ENCODE data around the gene RPL27. TPM values are rescaled to one million over a fixed set of nuclear protein-coding genes. Genes with fewer than 3 reads are reported as not detected.

RPL27 gene
- total RNA-seq, 1 experiment from 2014 or later: 1,565 TPM

GRCh38 chr17:43003542-43004172 is 5.4 kb downstream of the RPL27 start:
- TF ChIP-seq, protein P1, sequence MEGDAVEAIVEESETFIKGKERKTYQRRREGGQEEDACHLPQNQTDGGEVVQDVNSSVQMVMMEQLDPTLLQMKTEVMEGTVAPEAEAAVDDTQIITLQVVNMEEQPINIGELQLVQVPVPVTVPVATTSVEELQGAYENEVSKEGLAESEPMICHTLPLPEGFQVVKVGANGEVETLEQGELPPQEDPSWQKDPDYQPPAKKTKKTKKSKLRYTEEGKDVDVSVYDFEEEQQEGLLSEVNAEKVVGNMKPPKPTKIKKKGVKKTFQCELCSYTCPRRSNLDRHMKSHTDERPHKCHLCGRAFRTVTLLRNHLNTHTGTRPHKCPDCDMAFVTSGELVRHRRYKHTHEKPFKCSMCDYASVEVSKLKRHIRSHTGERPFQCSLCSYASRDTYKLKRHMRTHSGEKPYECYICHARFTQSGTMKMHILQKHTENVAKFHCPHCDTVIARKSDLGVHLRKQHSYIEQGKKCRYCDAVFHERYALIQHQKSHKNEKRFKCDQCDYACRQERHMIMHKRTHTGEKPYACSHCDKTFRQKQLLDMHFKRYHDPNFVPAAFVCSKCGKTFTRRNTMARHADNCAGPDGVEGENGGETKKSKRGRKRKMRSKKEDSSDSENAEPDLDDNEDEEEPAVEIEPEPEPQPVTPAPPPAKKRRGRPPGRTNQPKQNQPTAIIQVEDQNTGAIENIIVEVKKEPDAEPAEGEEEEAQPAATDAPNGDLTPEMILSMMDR (IDR thresholded peaks at IDR 0.05; ENCODE audit: insufficient read depth in 1 of 2, low read depth in 1 of 2, low read length in 1 of 2, severe bottlenecking in 1 of 2, unreplicated experiment in 1 of 2): no peak
- Histone ChIP-seq H3K4me1 (peaks cover 8% of the 10 kb centered on the region), H3K9me3 (no peaks in the 10 kb centered on the region), H3K36me3 (ENCODE audit: control insufficient read depth, insufficient read depth, low read length) (peaks cover 3% of the 10 kb centered on the region; the same call in 1 of the 2 replicates), H3K27me3 (replicated peaks; ENCODE audit: control insufficient read depth, insufficient read depth, low read length) (no peaks in the 10 kb centered on the region), H3K4me3 (ENCODE audit: low read depth, low read length) (no peak overlapping the region)
- H3K27me3 Mint-ChIP-seq (ENCODE audit: insufficient read depth, unreplicated experiment): no peaks in the 10 kb centered on the region
- POLR2A ChIA-PET: no interaction called here
- intact Hi-C loops (cut with micrococcal nuclease; ENCODE audit: unreplicated experiment): no loop called here
- H3K4me1 Mint-ChIP-seq (ENCODE audit: low read depth, unreplicated experiment): no peaks in the 10 kb centered on the region
- peaks cover 73% of the 10 kb centered on the region for H3K36me3 Mint-ChIP-seq (ENCODE audit: insufficient read depth, unreplicated experiment)
- no peaks in the 10 kb centered on the region for H3K9me3 Mint-ChIP-seq (ENCODE audit: unreplicated experiment)
- no peak overlapping the region for H3K4me3 Mint-ChIP-seq (ENCODE audit: unreplicated experiment)
- no peak for DNase-seq
- peak overlapping the region; percentile 77 for H3K27ac Mint-ChIP-seq (ENCODE audit: unreplicated experiment)
- no TSS peak for BruUV-seq (replicated peaks)
- CTCF ChIA-PET: no interaction called here

GRCh38 chr17:43006639-43007551 is 8.7 kb downstream of the RPL27 start, which contains the start of gene IFI35:
Gene IFI35 (plus strand): TSS chr17:43006784. CDS start chr17:43006948, 164 bp downstream.
- H3K9me3 Mint-ChIP-seq (ENCODE audit: unreplicated experiment): no peaks in the 10 kb centered on the region
- H3K27ac Mint-ChIP-seq (ENCODE audit: unreplicated experiment): peak within 1 kb of the TSS; percentile 89
- H3K27me3 Mint-ChIP-seq (ENCODE audit: insufficient read depth, unreplicated experiment): no peaks in the 10 kb centered on the region
- peaks cover 41% of the 10 kb centered on the region for H3K36me3 Mint-ChIP-seq (ENCODE audit: insufficient read depth, unreplicated experiment)
- peak; percentile 87 to 89 for DNase-seq
- ChIA-PET CTCF (interaction anchor here (1.0 to 1.5 kb wide), 3 partner anchors 9 to 328 kb away, joined by 3 to 8 read pairs (median 4); partner anchors contain the start of gene RPL27), POLR2A (interaction anchor here (0.6 to 1.7 kb wide), 2 partner anchors 9 to 58 kb away, joined by 5 to 28 read pairs; partner anchors contain the start of gene RPL27)
- intact Hi-C loops (cut with micrococcal nuclease; ENCODE audit: unreplicated experiment): no loop called here
- peaks cover 18% of the 10 kb centered on the region for H3K4me1 ChIP-seq
- H3K27me3 ChIP-seq (replicated peaks; ENCODE audit: control insufficient read depth, insufficient read depth, low read length): no peaks in the 10 kb centered on the region
- H3K4me1 Mint-ChIP-seq (ENCODE audit: low read depth, unreplicated experiment): peaks cover 16% of the 10 kb centered on the region
- no peaks in the 10 kb centered on the region; the same call in 1 of the 2 replicates for H3K36me3 ChIP-seq (ENCODE audit: control insufficient read depth, insufficient read depth, low read length)
- H3K9me3 ChIP-seq: no peaks in the 10 kb centered on the region
- no TSS peak for BruUV-seq (replicated peaks)
- peak within 1 kb of the TSS; percentile 58 for H3K4me3 ChIP-seq (ENCODE audit: low read depth, low read length)
- TF ChIP-seq, protein P1 (IDR thresholded peaks at IDR 0.05; ENCODE audit: insufficient read depth in 1 of 2, low read depth in 1 of 2, low read length in 1 of 2, severe bottlenecking in 1 of 2, unreplicated experiment in 1 of 2): peak in 1 of 2 experiments; percentile 73
- peak within 1 kb of the TSS; percentile 76 for H3K4me3 Mint-ChIP-seq (ENCODE audit: unreplicated experiment)

DNA sequence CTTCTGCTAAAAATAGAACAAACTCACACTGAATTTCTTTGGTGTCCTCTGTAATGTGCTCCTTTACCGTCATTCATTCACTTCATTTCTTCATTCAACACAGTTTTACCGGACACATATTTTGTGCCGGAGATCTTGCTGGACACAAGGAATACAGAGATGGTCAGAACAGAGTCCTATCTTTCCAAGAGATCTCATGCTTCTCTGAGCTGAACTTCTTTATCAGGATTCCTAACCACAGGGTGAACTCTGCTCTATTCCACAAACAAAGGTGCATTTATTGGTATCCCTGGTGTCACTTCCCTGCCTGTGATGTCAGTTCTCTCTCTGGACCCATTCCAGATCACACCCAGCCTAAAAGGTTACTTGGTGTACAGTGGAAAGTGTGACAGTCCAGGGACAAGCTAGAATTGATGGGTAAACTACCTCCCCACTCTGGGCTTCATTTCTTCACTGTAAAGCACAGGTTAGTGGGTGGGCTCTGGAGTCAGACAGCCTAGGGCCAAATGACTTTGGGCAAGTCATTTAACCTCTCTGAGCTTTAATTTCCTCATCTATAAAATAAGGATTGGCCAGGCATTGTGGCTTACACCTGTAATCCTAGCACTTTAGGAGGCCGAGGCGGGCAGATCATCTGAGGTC is 12.6 kb downstream of the RPL27 start:
- Histone ChIP-seq H3K36me3 (ENCODE audit: control insufficient read depth, insufficient read depth, low read length) (no peaks in the 10 kb centered on the region; the same call in 1 of the 2 replicates), H3K4me1 (peaks cover 20% of the 10 kb centered on the region), H3K9me3 (no peaks in the 10 kb centered on the region), H3K27me3 (replicated peaks; ENCODE audit: control insufficient read depth, insufficient read depth, low read length) (no peaks in the 10 kb centered on the region), H3K4me3 (ENCODE audit: low read depth, low read length) (no peak overlapping the region)
- H3K9me3 Mint-ChIP-seq (ENCODE audit: unreplicated experiment): no peaks in the 10 kb centered on the region
- TF ChIP-seq, protein P1 (IDR thresholded peaks at IDR 0.05; ENCODE audit: insufficient read depth in 1 of 2, low read depth in 1 of 2, low read length in 1 of 2, severe bottlenecking in 1 of 2, unreplicated experiment in 1 of 2): no peak
- H3K27me3 Mint-ChIP-seq (ENCODE audit: insufficient read depth, unreplicated experiment): no peaks in the 10 kb centered on the region
- intact Hi-C loops (cut with micrococcal nuclease; ENCODE audit: unreplicated experiment): no loop called here
- peaks cover 17% of the 10 kb centered on the region for H3K4me1 Mint-ChIP-seq (ENCODE audit: low read depth, unreplicated experiment)
- CTCF ChIA-PET: interaction anchor here (0.6 to 1.9 kb wide), 3 partner anchors 13 to 163 kb away, joined by 3 to 8 read pairs (median 5); partner anchors contain the start of gene RPL27
- peak; percentile 50 to 71 for DNase-seq
- peaks cover 29% of the 10 kb centered on the region for H3K36me3 Mint-ChIP-seq (ENCODE audit: insufficient read depth, unreplicated experiment)
- BruUV-seq (replicated peaks): no TSS peak
- POLR2A ChIA-PET: interaction anchor here (0.9 to 4.1 kb wide), 2 partner anchors 12 to 357 kb away, joined by 3 to 37 read pairs; partner anchors contain the start of gene RPL27
- H3K4me3 Mint-ChIP-seq (ENCODE audit: unreplicated experiment): peak overlapping the region; percentile 14
- peak overlapping the region; percentile 78 for H3K27ac Mint-ChIP-seq (ENCODE audit: unreplicated experiment)

Measured in Caco-2 (cell line).